Liver (tissue), 9 donors: Measurements from ENCODE around the gene MAPKAPK2. TPM values are rescaled to one million over a fixed set of nuclear protein-coding genes. Genes with fewer than 3 reads are reported as not detected.

Source experiments
- DNase-seq: peaks from one replicate; pipeline ENCODE4 v3.0.0-alpha.2; 2017; ENCODE audit warnings: low spot score
- H3K27ac ChIP-seq, 2 donors: one replicate each; pipeline ENCODE4 v1.7.0; 2013; ENCODE audit warnings: inconsistent platforms in 2 of 2, low read length in 2 of 2, control low read depth in 1 of 2, low read depth in 1 of 2, mild to moderate bottlenecking in 1 of 2
- H3K27me3 ChIP-seq, 4 donors: one replicate each; pipeline versions ENCODE4 v1.6.1 to v1.7.0; 2013; ENCODE audit warnings: low read length in 3 of 4, inconsistent platforms in 1 of 4, mild to moderate bottlenecking in 1 of 4, moderate library complexity in 1 of 4; ENCODE audit not compliant: control insufficient read depth in 4 of 4, insufficient read depth in 4 of 4
- H3K36me3 ChIP-seq, 4 donors: one replicate each; pipeline versions ENCODE4 v1.6.1 to v1.7.0; 2013; ENCODE audit warnings: low read length in 3 of 4, mild to moderate bottlenecking in 3 of 4, low read depth in 1 of 4, moderate library complexity in 1 of 4; ENCODE audit not compliant: control insufficient read depth in 4 of 4, insufficient read depth in 3 of 4
- H3K4me1 ChIP-seq, 4 donors: one replicate each; pipeline versions ENCODE4 v1.6.1 to v1.7.0; 2013; ENCODE audit warnings: low read length in 3 of 4, mild to moderate bottlenecking in 3 of 4, moderate library complexity in 1 of 4; ENCODE audit not compliant: control insufficient read depth in 4 of 4, insufficient read depth in 4 of 4
- H3K4me3 ChIP-seq, 3 donors: one replicate each; pipeline versions ENCODE4 v1.6.1 to v1.7.0; 2013; ENCODE audit warnings: low read length in 3 of 3, control low read depth in 1 of 3, low read depth in 1 of 3, mild to moderate bottlenecking in 1 of 3
- H3K9ac ChIP-seq, 2 donors: one replicate each; pipeline ENCODE4 v1.7.0; 2013; ENCODE audit warnings: low read length in 2 of 2, mild to moderate bottlenecking in 2 of 2, moderate library complexity in 2 of 2, control low read depth in 1 of 2, low read depth in 1 of 2
- H3K9me3 ChIP-seq, 4 donors: one replicate each; pipeline versions ENCODE4 v1.6.1 to v1.7.0; 2013; ENCODE audit warnings: low read length in 3 of 4; ENCODE audit not compliant: control insufficient read depth in 4 of 4
- ATF3 ChIP-seq: IDR thresholded peaks from 2 replicates; pipeline ENCODE4 v1.6.1; 2016; ENCODE audit warnings: antibody characterized with exemption
- EGR1 ChIP-seq, 2 donors: IDR thresholded peaks; 2 replicates each; pipeline ENCODE4 v1.6.1; 2016 to 2018; ENCODE audit warnings: antibody characterized with exemption in 2 of 2, low read depth in 2 of 2
- FOXA1 ChIP-seq: IDR thresholded peaks from 2 replicates; pipeline ENCODE4 v1.6.1; 2016; ENCODE audit warnings: antibody characterized with exemption
- FOXA2 ChIP-seq: IDR thresholded peaks from 2 replicates; pipeline ENCODE4 v1.6.1; 2016; ENCODE audit warnings: antibody characterized with exemption
- GABPA ChIP-seq, 2 donors: IDR thresholded peaks in 1 of 2; conservative IDR thresholded peaks in 1 of 2; 2 replicates each; pipeline ENCODE4 v1.6.1; 2016; ENCODE audit warnings: antibody characterized with exemption in 2 of 2, mild to moderate bottlenecking in 1 of 2, moderate library complexity in 1 of 2
- HNF4A ChIP-seq, 2 donors: conservative IDR thresholded peaks; 2 replicates each; pipeline ENCODE4 v1.6.1; 2016; ENCODE audit warnings: antibody characterized with exemption in 2 of 2, mild to moderate bottlenecking in 2 of 2
- HNF4G ChIP-seq: IDR thresholded peaks from 2 replicates; pipeline ENCODE4 v1.6.1; 2016; ENCODE audit warnings: antibody characterized with exemption
- JUND ChIP-seq, 2 donors: IDR thresholded peaks; 2 replicates each; pipeline ENCODE4 v1.6.1; 2016; ENCODE audit warnings: antibody characterized with exemption in 2 of 2
- NR2F2 ChIP-seq: IDR thresholded peaks from 2 replicates; pipeline ENCODE4 v1.6.1; 2016; ENCODE audit warnings: antibody characterized with exemption
- RAD21 ChIP-seq, 2 donors: IDR thresholded peaks; 2 replicates each; pipeline ENCODE4 v1.6.1; 2016; ENCODE audit warnings: antibody characterized with exemption in 2 of 2, mild to moderate bottlenecking in 2 of 2
- REST ChIP-seq: IDR thresholded peaks from 2 replicates; pipeline ENCODE4 v1.6.1; 2016; ENCODE audit warnings: antibody characterized with exemption, mild to moderate bottlenecking
- RXRA ChIP-seq, 2 donors: IDR thresholded peaks; 2 replicates each; pipeline ENCODE4 v1.6.1; 2017 to 2018; ENCODE audit warnings: antibody characterized with exemption in 2 of 2, mild to moderate bottlenecking in 1 of 2
- SP1 ChIP-seq: IDR thresholded peaks from 2 replicates; pipeline ENCODE4 v1.6.1; 2018; ENCODE audit warnings: antibody characterized with exemption, mild to moderate bottlenecking
- TAF1 ChIP-seq: conservative IDR thresholded peaks from 2 replicates; pipeline ENCODE4 v1.6.1; 2016; ENCODE audit warnings: antibody characterized with exemption, mild to moderate bottlenecking
- YY1 ChIP-seq: IDR thresholded peaks from 2 replicates; pipeline ENCODE4 v1.6.1; 2016; ENCODE audit warnings: antibody characterized with exemption, mild to moderate bottlenecking
- WGBS: extraction: QIAGEN DNeasy Blood & Tissue Kit; methylation state at CpG from one replicate; pipeline ENCODE4 v1.1.7; 2013; 5-methylcytosine and 5-hydroxymethylcytosine counted together
- polyA plus RNA-seq, 2 donors: library from polyadenylated mRNA; stranded (reverse) in 1 of 2; unstranded in 1 of 2; fragments of 200-250 nt in 1 of 2; fragments of >200 nt in 1 of 2; fragmentation: Nextera tagmentation in 1 of 2; extraction: Ambion mirVana in 1 of 2; gene quantifications; one replicate each; pipeline versions ENCODE4 v1.2.1 to v1.2.3, GENCODE V29; 2013 to 2015
- total RNA-seq, 2 donors: library from RNA; depleted of rRNA; stranded (reverse); fragments of >200 nt; gene quantifications; one replicate each; pipeline ENCODE4 v1.2.3, GENCODE V29; 2014
- TF ChIP-seq, protein P1 (sequence below): fragments of 150-350 bp; IDR thresholded peaks from 2 replicates; pipeline ENCODE4 v1.5.1; 2017; ENCODE audit warnings: improper control_type of control experiment, low read depth, low read length; ENCODE audit not compliant: missing input control
- TF ChIP-seq, protein P2 (sequence below): IDR thresholded peaks from 2 replicates; pipeline ENCODE4 v1.6.1; 2016; ENCODE audit warnings: antibody characterized with exemption
- TF ChIP-seq, protein P3 (sequence below): IDR thresholded peaks from 2 replicates; pipeline ENCODE4 v1.6.1; 2016; ENCODE audit warnings: antibody characterized with exemption
- donor health status: healthy.
- donor health status: healthy.
- donor health status: healthy.
- donor health status: healthy.
- donor health status: healthy.

MAPKAPK2 gene
- total and polyA plus RNA-seq, 4 donors = 7.5 to 24.5 (median 14.7) TPM

DNA sequence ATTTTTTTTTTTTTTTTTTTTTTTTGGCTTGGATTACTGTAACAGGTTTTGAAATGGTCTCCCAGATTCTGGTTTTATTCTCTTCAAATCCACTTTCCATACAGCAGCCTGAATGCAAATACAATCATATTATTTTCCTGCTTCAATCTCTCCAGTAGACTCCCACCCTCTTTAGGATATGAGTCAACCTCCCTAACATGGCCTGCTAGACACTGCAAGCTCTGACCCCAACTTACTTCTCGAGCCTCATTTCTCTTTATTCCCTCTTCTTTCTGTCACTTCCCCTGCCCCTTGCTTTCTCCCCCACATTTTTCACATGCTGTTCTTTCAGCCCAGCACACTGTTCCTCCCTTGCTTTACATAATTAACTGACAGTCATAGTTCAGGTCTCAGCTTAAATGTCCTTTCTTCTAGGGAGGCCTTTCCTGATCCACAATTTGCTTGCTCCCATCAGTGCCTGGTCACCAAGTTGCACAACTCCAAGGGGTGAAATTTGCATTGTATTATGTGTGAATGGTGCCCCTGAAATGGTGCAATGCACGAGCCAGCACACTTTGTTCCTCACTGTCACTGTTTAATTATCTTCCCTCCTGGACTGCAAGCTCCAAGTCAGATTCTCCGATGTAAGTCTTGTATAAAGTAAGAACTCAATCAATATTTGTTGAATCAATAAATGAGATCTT, 63.8 kb downstream of the MAPKAPK2 start:
- no peak for DNase-seq
- TF ChIP-seq ATF3 (no peak), SP1 (no peak), GABPA (IDR thresholded peaks at IDR 0.05 in 1 of 2, conservative IDR thresholded peaks at IDR 0.05 in 1 of 2) (no peak), FOXA1 (no peak), RAD21 (IDR thresholded peaks at IDR 0.05) (no peak), HNF4A (conservative IDR thresholded peaks at IDR 0.05) (no peak), RXRA (IDR thresholded peaks at IDR 0.05) (no peak), NR2F2 (no peak)
- Histone ChIP-seq H3K36me3 (no peaks in the 10 kb centered on the region), H3K9ac (no peak overlapping the region), H3K4me1 (no peaks in the 10 kb centered on the region), H3K27me3 (no peaks in the 10 kb centered on the region), H3K4me3 (no peak overlapping the region), H3K27ac (no peak overlapping the region), H3K9me3 (no peaks in the 10 kb centered on the region)
- WGBS = 73% methylated on average over 3 of the region's 3 CpGs

GRCh38 chr1:206751891-206752290, 67.2 kb downstream of the MAPKAPK2 start:
- Histone ChIP-seq H3K27me3 (no peaks in the 10 kb centered on the region), H3K9ac (no peak overlapping the region), H3K36me3 (no peaks in the 10 kb centered on the region), H3K4me3 (no peak overlapping the region), H3K4me1 (no peaks in the 10 kb centered on the region), H3K27ac (no peak overlapping the region), H3K9me3 (no peaks in the 10 kb centered on the region)
- DNase-seq = no peak
- 55% methylated on average over 5 of the region's 5 CpGs for WGBS
- TF ChIP-seq EGR1 (IDR thresholded peaks at IDR 0.05; ENCODE audit: low read depth in 2 of 2) (no peak), RXRA (IDR thresholded peaks at IDR 0.05) (no peak), GABPA (IDR thresholded peaks at IDR 0.05 in 1 of 2, conservative IDR thresholded peaks at IDR 0.05 in 1 of 2) (no peak), ATF3 (no peak)

GRCh38 chr1:206752481-206752880, 67.8 kb downstream of the MAPKAPK2 start:
- Histone ChIP-seq H3K4me1 (no peaks in the 10 kb centered on the region), H3K36me3 (no peaks in the 10 kb centered on the region), H3K27ac (no peak overlapping the region), H3K9ac (no peak overlapping the region), H3K9me3 (no peaks in the 10 kb centered on the region), H3K27me3 (no peaks in the 10 kb centered on the region), H3K4me3 (no peak overlapping the region)
- no peak for DNase-seq
- TF ChIP-seq, protein P1, sequence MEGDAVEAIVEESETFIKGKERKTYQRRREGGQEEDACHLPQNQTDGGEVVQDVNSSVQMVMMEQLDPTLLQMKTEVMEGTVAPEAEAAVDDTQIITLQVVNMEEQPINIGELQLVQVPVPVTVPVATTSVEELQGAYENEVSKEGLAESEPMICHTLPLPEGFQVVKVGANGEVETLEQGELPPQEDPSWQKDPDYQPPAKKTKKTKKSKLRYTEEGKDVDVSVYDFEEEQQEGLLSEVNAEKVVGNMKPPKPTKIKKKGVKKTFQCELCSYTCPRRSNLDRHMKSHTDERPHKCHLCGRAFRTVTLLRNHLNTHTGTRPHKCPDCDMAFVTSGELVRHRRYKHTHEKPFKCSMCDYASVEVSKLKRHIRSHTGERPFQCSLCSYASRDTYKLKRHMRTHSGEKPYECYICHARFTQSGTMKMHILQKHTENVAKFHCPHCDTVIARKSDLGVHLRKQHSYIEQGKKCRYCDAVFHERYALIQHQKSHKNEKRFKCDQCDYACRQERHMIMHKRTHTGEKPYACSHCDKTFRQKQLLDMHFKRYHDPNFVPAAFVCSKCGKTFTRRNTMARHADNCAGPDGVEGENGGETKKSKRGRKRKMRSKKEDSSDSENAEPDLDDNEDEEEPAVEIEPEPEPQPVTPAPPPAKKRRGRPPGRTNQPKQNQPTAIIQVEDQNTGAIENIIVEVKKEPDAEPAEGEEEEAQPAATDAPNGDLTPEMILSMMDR = no peak
- TF ChIP-seq HNF4A (conservative IDR thresholded peaks at IDR 0.05) = no peak
- no peak for TF ChIP-seq RXRA (IDR thresholded peaks at IDR 0.05)
- TF ChIP-seq ATF3 = no peak
- TF ChIP-seq JUND (IDR thresholded peaks at IDR 0.05) = no peak
- TF ChIP-seq, protein P2, sequence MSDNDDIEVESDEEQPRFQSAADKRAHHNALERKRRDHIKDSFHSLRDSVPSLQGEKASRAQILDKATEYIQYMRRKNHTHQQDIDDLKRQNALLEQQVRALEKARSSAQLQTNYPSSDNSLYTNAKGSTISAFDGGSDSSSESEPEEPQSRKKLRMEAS = no peak
- TF ChIP-seq GABPA (IDR thresholded peaks at IDR 0.05 in 1 of 2, conservative IDR thresholded peaks at IDR 0.05 in 1 of 2) = no peak
- TF ChIP-seq FOXA2 = no peak
- TF ChIP-seq YY1 = no peak
- no peak for TF ChIP-seq HNF4G
- no peak for TF ChIP-seq FOXA1
- TF ChIP-seq RAD21 (IDR thresholded peaks at IDR 0.05) = no peak
- TF ChIP-seq, protein P3, sequence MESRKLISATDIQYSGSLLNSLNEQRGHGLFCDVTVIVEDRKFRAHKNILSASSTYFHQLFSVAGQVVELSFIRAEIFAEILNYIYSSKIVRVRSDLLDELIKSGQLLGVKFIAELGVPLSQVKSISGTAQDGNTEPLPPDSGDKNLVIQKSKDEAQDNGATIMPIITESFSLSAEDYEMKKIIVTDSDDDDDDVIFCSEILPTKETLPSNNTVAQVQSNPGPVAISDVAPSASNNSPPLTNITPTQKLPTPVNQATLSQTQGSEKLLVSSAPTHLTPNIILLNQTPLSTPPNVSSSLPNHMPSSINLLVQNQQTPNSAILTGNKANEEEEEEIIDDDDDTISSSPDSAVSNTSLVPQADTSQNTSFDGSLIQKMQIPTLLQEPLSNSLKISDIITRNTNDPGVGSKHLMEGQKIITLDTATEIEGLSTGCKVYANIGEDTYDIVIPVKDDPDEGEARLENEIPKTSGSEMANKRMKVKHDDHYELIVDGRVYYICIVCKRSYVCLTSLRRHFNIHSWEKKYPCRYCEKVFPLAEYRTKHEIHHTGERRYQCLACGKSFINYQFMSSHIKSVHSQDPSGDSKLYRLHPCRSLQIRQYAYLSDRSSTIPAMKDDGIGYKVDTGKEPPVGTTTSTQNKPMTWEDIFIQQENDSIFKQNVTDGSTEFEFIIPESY = no peak
- no peak for TF ChIP-seq REST
- TF ChIP-seq NR2F2 = no peak
- no peak for TF ChIP-seq TAF1
- TF ChIP-seq SP1 = no peak
- no peak for TF ChIP-seq EGR1 (IDR thresholded peaks at IDR 0.05; ENCODE audit: low read depth in 2 of 2)
- 81% methylated on average over 2 of the region's 2 CpGs for WGBS
